Eye (tissue), 1 donor: ENCODE data around the gene FUT3.
"Not testable (repeated sequence)": the region's sequence is repeated elsewhere in the genome, so short reads cannot be mapped to it uniquely, and the experiment has no call there.

Experiments used
- DNase-seq: peaks from one replicate; pipeline ENCODE4 v3.0.0-alpha.2; 2015

The FUT3 gene

GRCh38 chr19:5881543-5882299 is 30.5 kb upstream of the FUT3 start:
- DNase-seq: no peak

GRCh38 chr19:5880604-5881078 is 29.4 kb upstream of the FUT3 start:
- DNase-seq: peak; percentile 40

DNA sequence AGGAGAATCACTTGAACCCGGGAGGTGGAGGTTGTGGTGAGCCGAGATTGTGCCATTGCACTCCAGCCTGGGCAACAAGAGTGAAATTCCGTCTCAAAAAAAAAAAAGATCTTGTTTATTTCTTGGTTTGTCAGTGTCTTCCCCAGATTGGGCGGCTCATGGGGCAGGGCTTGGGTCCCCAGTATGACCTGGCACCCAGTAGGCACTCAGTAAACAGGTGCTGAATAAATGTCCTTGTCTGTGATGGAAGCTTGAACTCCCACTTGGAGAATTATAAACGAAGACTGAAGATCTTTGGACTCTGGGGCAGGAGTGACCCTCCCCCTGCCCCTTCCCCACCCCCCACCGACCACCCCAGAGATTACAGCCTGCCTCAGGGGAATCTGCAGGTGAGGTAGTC is 28.9 kb upstream of the FUT3 start:
- DNase-seq: no peak

DNA sequence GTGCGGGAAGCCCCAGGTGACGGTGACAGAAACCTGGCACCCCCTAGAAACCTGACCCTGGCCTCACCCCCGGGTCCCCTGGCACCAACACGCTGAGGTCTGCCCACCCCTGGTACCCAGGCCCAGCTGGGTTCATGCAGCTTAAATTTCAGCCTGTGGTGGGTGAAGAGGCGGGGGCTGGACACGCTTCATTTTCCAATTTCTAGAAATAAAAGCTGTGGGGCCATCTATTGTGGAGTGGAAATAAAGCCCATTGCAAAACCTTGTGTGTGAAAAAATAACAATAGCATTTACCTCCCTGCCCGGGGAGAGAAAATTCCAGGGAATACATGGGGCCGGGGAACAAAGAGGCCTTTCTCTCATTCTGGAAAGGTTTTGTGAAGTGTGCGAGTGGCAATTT is 26.6 kb upstream of the FUT3 start:
- no peak for DNase-seq

DNA sequence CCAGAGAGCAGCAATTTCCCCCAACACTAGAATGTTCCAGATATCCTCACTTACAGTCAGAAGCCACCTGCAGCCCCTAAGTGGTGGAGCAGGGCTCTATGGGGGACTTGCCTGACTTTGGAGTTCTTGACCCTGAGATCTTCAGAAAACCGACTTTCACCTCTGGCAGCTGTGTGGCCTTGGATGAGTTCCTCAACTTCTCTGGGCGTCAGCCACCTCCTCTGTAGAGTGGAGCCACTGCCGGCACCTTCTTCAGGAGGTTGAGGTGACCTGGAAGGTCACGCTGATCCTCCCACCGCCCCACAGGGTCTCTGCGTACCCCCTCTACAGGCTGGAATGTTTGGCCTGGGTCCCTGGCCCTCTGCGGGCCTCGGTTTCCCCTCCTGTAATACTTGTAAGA is 26.2 kb upstream of the FUT3 start:
- DNase-seq: no peak

DNA sequence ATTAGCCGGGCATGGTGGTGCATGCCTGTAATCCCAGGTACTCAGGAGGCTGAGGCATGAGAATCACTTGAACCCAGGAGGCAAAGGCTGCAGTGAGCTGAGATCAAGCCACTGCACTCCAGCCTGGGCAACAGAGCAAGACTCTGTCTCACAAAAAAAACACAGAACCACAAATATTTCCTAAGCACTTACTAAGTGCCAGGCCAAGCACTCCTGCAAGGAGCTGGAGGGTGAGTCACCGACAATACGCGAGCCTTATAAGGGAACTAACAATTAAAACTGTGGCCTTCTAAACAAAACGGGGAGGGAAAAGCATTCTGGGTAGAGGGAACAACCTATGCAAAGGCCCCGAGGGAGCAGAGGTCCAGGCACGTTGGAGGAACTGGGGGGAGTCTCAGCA is 23.2 kb upstream of the FUT3 start:
- DNase-seq: not testable (repeated sequence)

- DNase-seq: no peak
Observed at GRCh38 chr19:5873617-5874199, 22.5 kb upstream of the FUT3 start.

GRCh38 chr19:5870986-5871394 is 19.7 kb upstream of the FUT3 start:
- DNase-seq: no peak

DNA sequence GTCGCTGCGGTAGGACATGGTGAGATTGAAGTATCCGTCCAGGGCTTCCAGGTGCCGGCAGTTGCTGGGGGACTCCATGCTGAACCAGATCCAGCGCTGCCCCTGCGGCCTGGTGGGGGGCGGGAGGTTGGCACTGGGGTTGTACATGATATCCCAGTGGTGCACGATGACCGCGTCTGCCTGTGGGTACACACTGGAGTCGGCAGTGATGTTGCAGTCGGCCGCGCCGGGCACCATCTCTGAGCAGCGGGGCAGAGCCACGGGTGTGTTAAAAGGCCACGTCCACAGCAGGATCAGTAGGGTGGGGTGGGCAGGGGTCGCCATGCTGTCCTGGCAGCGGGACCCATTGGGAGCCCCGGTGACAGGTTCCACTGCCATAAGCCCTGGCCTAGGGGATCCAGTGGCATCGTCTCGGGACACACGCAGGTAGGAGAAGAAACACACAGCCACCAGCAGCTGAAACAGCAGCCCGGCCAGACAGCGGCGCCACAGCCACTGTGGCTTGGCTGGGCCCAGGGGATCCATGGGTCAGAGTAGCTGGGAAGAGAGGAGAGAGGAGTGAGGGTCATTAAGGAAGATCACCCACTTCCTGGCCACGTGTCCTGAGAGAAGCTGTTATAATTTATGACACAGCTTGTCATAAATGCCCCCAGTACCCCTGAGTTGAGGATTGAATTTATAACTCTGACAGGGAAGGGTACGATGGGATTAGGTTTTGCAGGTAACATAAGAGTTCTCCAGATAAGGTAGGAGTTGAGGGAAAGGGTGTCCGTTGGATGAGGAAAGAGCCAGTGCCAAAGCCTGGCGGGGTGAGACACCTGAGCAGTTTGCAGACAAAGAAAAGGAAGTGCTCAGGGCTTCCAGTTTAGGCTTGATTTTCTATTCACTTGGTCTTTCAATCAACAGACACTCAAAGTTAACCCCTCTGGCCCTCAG is 16.2 kb upstream of the FUT3 start:
- DNase-seq: no peak

DNA sequence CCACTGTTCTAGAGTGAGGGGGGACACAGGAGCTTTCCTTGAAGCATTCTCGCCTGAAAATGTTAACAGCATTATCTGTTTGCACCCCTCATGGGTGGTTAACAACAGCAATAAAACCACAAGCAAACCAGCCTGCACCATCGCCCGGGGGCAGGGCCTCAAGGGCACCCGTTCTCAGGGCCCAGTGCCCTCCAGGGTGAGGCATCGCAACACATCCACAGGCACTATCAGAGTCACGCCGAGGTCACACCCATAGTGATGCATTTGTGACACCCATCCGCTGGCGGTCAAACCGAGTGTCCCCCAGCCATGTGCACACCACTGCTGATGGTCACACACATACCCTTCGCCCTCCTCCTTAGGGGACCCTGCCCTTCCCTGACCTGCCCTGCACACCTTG is 14.5 kb upstream of the FUT3 start:
- DNase-seq: no peak

GRCh38 chr19:5864725-5865486 is 13.7 kb upstream of the FUT3 start:
- DNase-seq: no peak

DNA sequence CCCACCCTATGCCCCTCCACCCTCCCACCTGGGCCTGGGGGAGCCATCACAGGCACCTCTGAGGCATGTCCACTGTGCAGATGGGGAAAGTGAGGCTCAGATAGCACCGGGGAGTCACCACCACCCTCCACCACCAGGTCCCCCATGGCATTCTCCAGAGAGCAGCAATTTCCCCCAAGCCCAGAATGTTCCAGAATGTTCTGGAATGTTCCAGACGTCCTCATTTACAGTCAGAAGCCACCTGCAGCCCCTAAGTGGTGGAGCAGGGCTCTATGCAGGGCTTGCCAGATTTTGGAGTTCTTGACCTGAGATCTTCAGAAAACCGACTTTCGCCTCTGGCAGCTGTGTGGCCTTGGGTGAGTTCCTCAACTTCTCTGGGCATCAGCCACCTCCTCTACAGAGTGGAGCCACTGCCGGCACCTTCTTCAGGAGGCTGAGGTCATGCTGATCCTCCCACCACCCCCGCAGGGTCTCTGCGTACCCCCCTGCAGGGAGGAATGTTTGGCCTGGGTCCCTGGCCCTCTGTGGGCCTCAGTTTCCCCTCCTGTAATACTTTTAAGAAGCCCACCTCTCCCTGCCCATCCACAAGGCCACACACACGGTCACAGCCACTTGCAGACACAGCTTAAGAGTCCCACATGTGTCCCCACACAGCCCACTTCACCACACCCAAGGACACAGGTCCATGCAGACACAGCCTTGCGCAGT is 12.9 kb upstream of the FUT3 start:
- DNase-seq: no peak

- DNase-seq: no peak
Observed at GRCh38 chr19:5863030-5863665, 11.9 kb upstream of the FUT3 start.

DNA sequence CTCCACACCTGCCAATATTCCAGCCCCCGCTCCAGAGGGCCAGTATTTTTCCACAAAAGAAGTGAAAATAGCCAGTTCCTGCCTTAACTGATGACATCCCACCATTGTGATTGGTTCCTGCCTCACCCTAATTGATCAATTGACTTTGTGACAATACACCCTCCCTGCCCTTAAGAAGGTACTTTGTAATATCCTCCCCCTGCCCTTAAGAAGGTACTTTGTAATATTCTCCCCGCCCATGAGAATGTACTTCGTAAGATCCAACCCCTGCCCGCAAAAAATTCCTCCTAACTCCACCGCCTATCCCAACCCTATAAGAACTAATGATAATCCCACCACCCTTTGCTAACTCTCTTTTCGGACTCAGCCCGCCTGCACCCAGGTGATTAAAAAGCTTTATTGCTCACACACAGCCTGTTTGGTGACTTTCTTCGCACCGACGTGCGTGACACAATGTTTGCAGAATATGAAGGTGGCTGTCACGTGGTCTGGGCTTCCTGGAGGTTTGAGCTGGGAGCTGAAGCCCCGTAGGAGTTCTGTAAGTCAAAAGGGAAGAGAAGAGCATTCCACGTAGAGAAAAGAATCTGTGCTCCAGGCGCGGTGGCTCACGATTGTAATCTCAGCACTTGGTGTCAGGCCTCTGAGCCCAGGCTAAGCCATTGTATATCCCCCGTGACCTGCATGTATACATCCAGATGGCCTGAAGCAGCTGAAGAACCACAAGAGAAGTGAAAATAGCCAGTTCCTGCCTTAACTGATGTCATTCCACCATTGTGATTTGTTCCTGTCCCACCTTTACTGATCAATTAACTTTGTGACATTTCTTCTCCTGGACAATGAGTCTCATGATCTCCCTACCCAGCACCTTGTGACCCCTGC is 6.2 kb upstream of the FUT3 start:
- DNase-seq: no peak

GRCh38 chr19:5855151-5855550 is 3.9 kb upstream of the FUT3 start:
- not testable (repeated sequence) for DNase-seq

DNA sequence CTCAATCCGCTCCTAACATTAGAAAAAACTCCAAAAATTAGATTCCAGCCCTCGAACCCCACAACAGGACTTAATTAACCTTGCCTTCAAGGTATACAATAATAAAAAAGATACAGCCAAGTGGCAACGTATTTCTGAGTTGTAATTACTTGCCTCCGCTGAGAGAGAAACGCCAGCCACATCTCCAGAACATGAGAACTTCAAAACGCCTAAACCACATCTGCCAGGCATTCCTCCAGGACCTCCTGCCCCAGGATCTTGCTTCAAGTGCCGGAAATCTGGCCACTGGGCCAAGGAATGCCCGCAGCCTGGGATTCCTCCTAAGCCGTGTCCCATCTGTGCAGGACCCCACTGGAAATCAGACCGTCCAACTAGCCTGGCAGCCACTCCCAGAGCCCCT is 2.9 kb upstream of the FUT3 start:
- not testable (repeated sequence) for DNase-seq

DNA sequence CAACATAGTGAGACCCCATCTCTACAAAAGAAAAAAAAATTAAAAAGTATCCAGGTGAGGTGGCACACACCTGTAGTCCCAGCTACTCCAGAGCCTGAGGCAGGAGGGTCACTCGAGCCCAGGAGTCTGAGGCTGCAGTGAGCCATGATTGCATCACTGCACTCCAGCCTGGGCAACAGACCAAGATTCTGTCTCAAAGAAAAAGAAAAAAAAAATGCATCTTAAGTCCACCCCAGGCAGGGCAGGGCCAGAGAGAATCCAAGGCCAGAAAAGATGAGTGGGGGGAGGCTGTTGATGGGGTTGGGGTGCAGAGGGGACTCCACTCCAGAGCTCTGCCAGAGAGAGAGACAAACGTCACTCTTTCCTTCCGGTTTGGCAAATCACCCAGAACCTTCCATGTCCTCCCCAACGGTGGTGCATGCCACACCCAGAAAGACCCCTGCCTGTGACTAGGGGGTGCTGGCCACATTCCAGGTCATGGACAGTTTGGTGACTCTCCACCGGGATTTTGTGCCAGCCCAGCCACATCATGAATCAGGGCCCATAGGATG is 431 bp downstream of the FUT3 start:
- DNase-seq: no peak

DNA sequence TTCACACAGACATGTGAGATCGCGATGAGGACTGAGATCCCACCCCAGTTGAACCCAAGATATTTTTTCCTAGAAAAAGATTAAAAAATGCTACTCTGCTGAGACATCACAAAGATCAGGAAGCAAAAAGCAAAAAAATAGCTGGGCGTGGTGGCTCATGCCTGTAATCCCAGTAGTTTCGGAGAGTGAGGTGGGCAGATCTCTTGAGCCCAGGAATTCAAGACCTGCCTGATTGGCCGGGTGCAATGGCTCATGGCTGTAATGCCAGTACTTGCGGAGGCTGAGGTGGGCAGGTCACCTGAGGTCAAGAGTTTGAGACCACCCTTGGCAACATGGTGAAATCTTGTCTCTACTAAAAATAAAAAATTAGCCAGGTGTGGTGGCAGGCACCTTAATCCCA is 1.1 kb downstream of the FUT3 start:
- DNase-seq: no peak

GRCh38 chr19:5848621-5849020 is 2.6 kb downstream of the FUT3 start:
- not testable (repeated sequence) for DNase-seq

- DNase-seq: not testable (repeated sequence)
Observed at GRCh38 chr19:5847846-5848245, 3.4 kb downstream of the FUT3 start.
